Neural cell (in vitro differentiated cells): ENCODE measurements around the gene CFAP99. TPM values are rescaled to one million over a fixed set of nuclear protein-coding genes. Genes with fewer than 3 reads are reported as not detected.

Experiments used
- H2AFZ ChIP-seq: fragments of 200-600, 300-800 bp; sonication (generic), shearing (Covaris generic); 2 replicates; pipeline ENCODE4 v1.6.0; 2014; ENCODE audit warnings: low read depth, mild to moderate bottlenecking, antibody characterized with exemption, low read length, moderate library complexity
- H3F3A ChIP-seq: fragments of 200-600 bp; shearing (Covaris generic); 2 replicates; pipeline ENCODE4 v1.6.1; 2016; ENCODE audit warnings: mild to moderate bottlenecking, moderate library complexity, mixed read lengths, antibody characterized with exemption, low read length; ENCODE audit not compliant: insufficient read depth, poor library complexity, severe bottlenecking
- H3K27ac ChIP-seq: fragments of 200-600, 300-800 bp; sonication (generic), shearing (Covaris generic); 2 replicates; pipeline ENCODE4 v1.5.1; 2014; ENCODE audit warnings: mild to moderate bottlenecking, low read length, moderate library complexity
- H3K27me3 ChIP-seq: fragments of 300-800, 200-600 bp; sonication (generic), shearing (Covaris generic); 2 replicates; pipeline ENCODE4 v1.6.0; 2014; ENCODE audit warnings: mild to moderate bottlenecking, low read depth, low read length, moderate library complexity; ENCODE audit not compliant: insufficient read depth
- H3K36me3 ChIP-seq: fragments of 300-800, 200-600 bp; sonication (generic), shearing (Covaris generic); 2 replicates; pipeline ENCODE4 v1.5.1; 2014; ENCODE audit warnings: mild to moderate bottlenecking, antibody characterized with exemption, low read length, moderate library complexity; ENCODE audit not compliant: insufficient read depth
- H3K4me2 ChIP-seq: fragments of 300-800, 200-600 bp; sonication (generic), shearing (Covaris generic); 2 replicates; pipeline ENCODE4 v1.6.0; 2014; ENCODE audit warnings: mild to moderate bottlenecking, low read length
- H3K4me3 ChIP-seq: fragments of 300-800, 200-600 bp; sonication (generic), shearing (Covaris generic); 2 replicates; pipeline ENCODE4 v1.5.1; 2014; ENCODE audit warnings: mild to moderate bottlenecking, low read length, moderate library complexity
- H3K79me2 ChIP-seq: fragments of 200-600 bp; shearing (Covaris generic); replicated peaks from 2 replicates; pipeline ENCODE4 v1.6.0; 2014; ENCODE audit warnings: mild to moderate bottlenecking, low read length, moderate library complexity; ENCODE audit not compliant: insufficient read depth
- H3K9ac ChIP-seq: fragments of 300-800, 200-600 bp; sonication (generic), shearing (Covaris generic); 2 replicates; pipeline ENCODE4 v1.6.1; 2016; ENCODE audit warnings: mild to moderate bottlenecking, low read length, mixed read lengths
- H3K9me2 ChIP-seq: fragments of 200-600 bp; shearing (Covaris generic); 2 replicates; pipeline ENCODE4 v1.6.1; 2016; ENCODE audit warnings: mild to moderate bottlenecking, low read length, mixed read lengths; ENCODE audit not compliant: insufficient read depth
- H3K9me3 ChIP-seq: fragments of 200-600, 300-800 bp; sonication (generic), shearing (Covaris generic); 2 replicates; pipeline ENCODE4 v1.6.1; 2016; ENCODE audit warnings: mild to moderate bottlenecking, mixed run types, low read length, moderate library complexity, mixed read lengths
- H4K20me1 ChIP-seq: fragments of 200-600 bp; shearing (Covaris generic); 2 replicates; pipeline ENCODE4 v1.6.1; 2016; ENCODE audit warnings: mild to moderate bottlenecking, mixed run types; ENCODE audit not compliant: insufficient read depth
- EP300 ChIP-seq: fragments of 450-650 bp; conservative IDR thresholded peaks from 2 replicates; pipeline ENCODE4 v1.6.1; 2014; ENCODE audit warnings: antibody characterized with exemption, mild to moderate bottlenecking, moderate library complexity; ENCODE audit not compliant: poor library complexity, severe bottlenecking
- EZH2 ChIP-seq: fragments of 200-600, 300-800 bp; shearing (Covaris generic), sonication (generic); IDR thresholded peaks from 2 replicates; pipeline ENCODE4 v1.6.1; 2014; ENCODE audit warnings: antibody characterized with exemption, low read length, borderline replicate concordance, mild to moderate bottlenecking; ENCODE audit not compliant: insufficient read depth, poor library complexity, severe bottlenecking
- MXI1 ChIP-seq: fragments of 450-650 bp; conservative IDR thresholded peaks from 2 replicates; pipeline ENCODE4 v1.6.1; 2014; ENCODE audit warnings: antibody characterized with exemption, mild to moderate bottlenecking; ENCODE audit not compliant: poor library complexity, severe bottlenecking
- POLR2AphosphoS5 ChIP-seq: IDR thresholded peaks from 2 replicates; pipeline ENCODE4 v1.6.1; 2012
- RAD21 ChIP-seq: fragments of 450-650 bp; conservative IDR thresholded peaks from 2 replicates; pipeline ENCODE4 v1.6.1; 2014; ENCODE audit warnings: antibody characterized with exemption, mild to moderate bottlenecking, moderate library complexity
- SMC3 ChIP-seq: fragments of 450-650 bp; conservative IDR thresholded peaks from 2 replicates; pipeline ENCODE4 v1.6.1; 2014; ENCODE audit warnings: antibody characterized with exemption, mild to moderate bottlenecking, moderate library complexity; ENCODE audit not compliant: poor library complexity
- TAF1 ChIP-seq: IDR thresholded peaks from 2 replicates; pipeline ENCODE4 v1.6.1; 2012; ENCODE audit warnings: low read depth
- polyA plus RNA-seq: library from polyadenylated mRNA; depleted of rRNA; stranded (reverse); fragments of >200 nt; gene quantifications from 2 replicates; pipeline ENCODE4 v1.2.3, GENCODE V29; 2014
- TF ChIP-seq, protein P1 (sequence below): fragments of 450-650 bp; IDR thresholded peaks from 2 replicates; pipeline ENCODE4 v1.5.1; 2014; ENCODE audit warnings: antibody characterized with exemption, mild to moderate bottlenecking, moderate library complexity; ENCODE audit not compliant: poor library complexity, severe bottlenecking
- TF ChIP-seq, protein P2 (sequence below): IDR thresholded peaks from 2 replicates; pipeline ENCODE4 v1.6.1; 2012; ENCODE audit warnings: borderline replicate concordance

The CFAP99 gene
- polyA plus RNA-seq, 1 donor from 2014 or later, result not detected

DNA sequence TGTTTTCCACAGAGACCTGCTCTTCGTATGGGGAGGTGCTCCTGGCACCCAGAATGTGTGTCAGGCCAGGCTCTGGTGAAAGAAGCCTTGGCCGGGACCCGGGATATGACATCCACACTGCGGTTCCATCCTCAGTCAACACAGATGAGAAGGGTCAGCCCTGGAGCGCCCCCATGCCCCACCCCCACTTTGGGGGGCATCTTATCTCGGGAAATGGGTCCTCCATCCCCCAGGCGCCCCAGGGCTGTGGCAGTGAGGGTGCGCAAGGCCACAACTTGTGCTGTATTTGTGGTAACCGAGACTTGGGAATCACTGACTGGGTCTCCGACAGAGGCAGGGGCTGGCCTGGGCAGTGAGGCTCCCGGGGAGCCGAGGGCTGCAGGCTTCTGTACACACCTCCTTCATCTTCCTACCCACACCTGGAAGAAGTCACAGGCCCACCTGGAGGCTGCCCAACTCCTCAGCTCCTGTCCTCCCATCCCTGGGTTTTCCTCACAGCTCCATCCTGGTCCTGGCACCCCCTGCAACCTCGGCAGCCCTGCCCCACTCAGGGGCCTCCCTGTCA lies 8.0 kb downstream of the CFAP99 start:
- Histone ChIP-seq H3K27me3 (peaks cover 5% of the 10 kb centered on the region), H3K9me3 (no peaks in the 10 kb centered on the region), H4K20me1 (no peaks in the 10 kb centered on the region), H3F3A (no peaks in the 10 kb centered on the region), H3K36me3 (no peaks in the 10 kb centered on the region), H3K4me3 (no peak overlapping the region), H3K79me2 (no peaks in the 10 kb centered on the region), H3K9ac (no peak overlapping the region), H2AFZ (no peak overlapping the region), H3K27ac (no peak overlapping the region), H3K9me2 (no peaks in the 10 kb centered on the region), H3K4me2 (no peak overlapping the region)
- TF ChIP-seq, protein P1, sequence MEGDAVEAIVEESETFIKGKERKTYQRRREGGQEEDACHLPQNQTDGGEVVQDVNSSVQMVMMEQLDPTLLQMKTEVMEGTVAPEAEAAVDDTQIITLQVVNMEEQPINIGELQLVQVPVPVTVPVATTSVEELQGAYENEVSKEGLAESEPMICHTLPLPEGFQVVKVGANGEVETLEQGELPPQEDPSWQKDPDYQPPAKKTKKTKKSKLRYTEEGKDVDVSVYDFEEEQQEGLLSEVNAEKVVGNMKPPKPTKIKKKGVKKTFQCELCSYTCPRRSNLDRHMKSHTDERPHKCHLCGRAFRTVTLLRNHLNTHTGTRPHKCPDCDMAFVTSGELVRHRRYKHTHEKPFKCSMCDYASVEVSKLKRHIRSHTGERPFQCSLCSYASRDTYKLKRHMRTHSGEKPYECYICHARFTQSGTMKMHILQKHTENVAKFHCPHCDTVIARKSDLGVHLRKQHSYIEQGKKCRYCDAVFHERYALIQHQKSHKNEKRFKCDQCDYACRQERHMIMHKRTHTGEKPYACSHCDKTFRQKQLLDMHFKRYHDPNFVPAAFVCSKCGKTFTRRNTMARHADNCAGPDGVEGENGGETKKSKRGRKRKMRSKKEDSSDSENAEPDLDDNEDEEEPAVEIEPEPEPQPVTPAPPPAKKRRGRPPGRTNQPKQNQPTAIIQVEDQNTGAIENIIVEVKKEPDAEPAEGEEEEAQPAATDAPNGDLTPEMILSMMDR, result no peak
- TF ChIP-seq MXI1, result no peak
- no peak for TF ChIP-seq EP300
- TF ChIP-seq TAF1, result no peak
- TF ChIP-seq SMC3, result no peak
- no peak for TF ChIP-seq POLR2AphosphoS5
- TF ChIP-seq, protein P2, sequence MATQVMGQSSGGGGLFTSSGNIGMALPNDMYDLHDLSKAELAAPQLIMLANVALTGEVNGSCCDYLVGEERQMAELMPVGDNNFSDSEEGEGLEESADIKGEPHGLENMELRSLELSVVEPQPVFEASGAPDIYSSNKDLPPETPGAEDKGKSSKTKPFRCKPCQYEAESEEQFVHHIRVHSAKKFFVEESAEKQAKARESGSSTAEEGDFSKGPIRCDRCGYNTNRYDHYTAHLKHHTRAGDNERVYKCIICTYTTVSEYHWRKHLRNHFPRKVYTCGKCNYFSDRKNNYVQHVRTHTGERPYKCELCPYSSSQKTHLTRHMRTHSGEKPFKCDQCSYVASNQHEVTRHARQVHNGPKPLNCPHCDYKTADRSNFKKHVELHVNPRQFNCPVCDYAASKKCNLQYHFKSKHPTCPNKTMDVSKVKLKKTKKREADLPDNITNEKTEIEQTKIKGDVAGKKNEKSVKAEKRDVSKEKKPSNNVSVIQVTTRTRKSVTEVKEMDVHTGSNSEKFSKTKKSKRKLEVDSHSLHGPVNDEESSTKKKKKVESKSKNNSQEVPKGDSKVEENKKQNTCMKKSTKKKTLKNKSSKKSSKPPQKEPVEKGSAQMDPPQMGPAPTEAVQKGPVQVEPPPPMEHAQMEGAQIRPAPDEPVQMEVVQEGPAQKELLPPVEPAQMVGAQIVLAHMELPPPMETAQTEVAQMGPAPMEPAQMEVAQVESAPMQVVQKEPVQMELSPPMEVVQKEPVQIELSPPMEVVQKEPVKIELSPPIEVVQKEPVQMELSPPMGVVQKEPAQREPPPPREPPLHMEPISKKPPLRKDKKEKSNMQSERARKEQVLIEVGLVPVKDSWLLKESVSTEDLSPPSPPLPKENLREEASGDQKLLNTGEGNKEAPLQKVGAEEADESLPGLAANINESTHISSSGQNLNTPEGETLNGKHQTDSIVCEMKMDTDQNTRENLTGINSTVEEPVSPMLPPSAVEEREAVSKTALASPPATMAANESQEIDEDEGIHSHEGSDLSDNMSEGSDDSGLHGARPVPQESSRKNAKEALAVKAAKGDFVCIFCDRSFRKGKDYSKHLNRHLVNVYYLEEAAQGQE, result no peak
- TF ChIP-seq RAD21, result no peak
- no peak for TF ChIP-seq EZH2

DNA sequence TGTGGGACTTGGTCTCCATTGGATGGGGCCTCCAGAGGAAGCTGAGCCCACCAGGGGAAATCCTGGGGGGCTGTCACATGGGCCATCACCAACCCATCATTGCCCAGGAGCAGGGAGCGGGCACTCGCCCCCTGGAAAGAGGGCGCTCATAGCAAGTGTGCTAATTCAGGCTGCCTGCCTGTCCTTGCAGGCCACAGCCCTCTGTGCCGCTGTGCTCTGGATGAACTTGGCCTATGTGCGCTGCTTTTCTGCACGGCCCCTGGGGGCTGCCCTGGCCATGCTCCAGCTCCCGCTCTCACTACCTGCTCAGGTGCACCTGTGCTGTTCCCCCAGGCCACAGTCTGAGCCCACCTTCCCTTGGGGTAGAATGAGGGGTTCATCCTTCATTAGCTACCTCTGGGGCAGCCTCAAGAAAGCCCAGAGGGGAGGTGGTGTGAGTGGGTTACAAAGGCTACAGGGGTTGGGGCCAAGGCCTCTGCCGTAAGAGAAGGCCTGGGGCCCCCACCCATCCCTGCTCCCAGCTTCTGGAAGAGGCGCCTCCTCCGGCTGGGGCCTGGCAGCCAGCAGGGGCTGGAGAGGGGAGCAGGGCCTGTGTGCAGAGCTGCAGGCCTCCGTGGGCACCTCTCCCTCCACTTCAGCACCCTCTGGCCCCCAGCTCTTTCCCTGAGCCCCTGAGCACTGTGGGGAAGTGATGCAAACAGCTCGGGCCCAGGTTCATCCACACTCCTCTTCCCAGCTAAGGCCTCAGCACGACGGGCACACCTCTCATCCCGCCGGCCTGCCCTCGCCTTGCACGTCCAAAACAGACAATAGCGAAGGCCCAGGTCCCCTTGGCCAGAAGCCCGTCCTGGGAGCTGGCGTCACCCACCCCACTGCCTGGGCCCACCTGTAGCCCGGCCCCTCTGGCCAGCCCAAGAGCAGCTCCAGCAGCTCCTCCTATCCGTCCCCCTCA lies 8.9 kb downstream of the CFAP99 start:
- Histone ChIP-seq H3K4me2 (no peak overlapping the region), H4K20me1 (no peaks in the 10 kb centered on the region), H3K27ac (no peak overlapping the region), H3K9me3 (no peaks in the 10 kb centered on the region), H3K27me3 (no peaks in the 10 kb centered on the region), H3K79me2 (no peaks in the 10 kb centered on the region), H3K36me3 (no peaks in the 10 kb centered on the region), H3K4me3 (no peak overlapping the region), H3K9me2 (no peaks in the 10 kb centered on the region), H3F3A (no peaks in the 10 kb centered on the region), H3K9ac (no peak overlapping the region), H2AFZ (no peak overlapping the region)
- no peak for TF ChIP-seq RAD21
- TF ChIP-seq SMC3, result no peak
- no peak for TF ChIP-seq MXI1
- no peak for TF ChIP-seq POLR2AphosphoS5
- no peak for TF ChIP-seq TAF1
- TF ChIP-seq, protein P1, result no peak
- TF ChIP-seq, protein P2, result no peak
- no peak for TF ChIP-seq EZH2
